Heart right ventricle (tissue), 16 donors: ENCODE data around the gene HIVEP2. TPM values are rescaled to one million over a fixed set of nuclear protein-coding genes. Genes with fewer than 3 reads are reported as not detected.

Experiments
- ATAC-seq, 8 donors: fragments of 200-7000 bp; cut with Tn5 transposase; one replicate each; pipeline ENCODE4 v1.9.1; 2020; ENCODE audit warnings: mild to moderate bottlenecking in 8 of 8, moderate library complexity in 8 of 8, moderate number of reproducible peaks in 1 of 8
- DNase-seq, 2 donors: peaks; one replicate each; pipeline ENCODE4 v3.0.0-alpha.2; 2020
- H3K27ac ChIP-seq, 10 donors: fragments of 200-600 bp; sonication (generic) in 2 of 10; one replicate each; pipeline versions ENCODE4 v1.5.0 to v1.8.0; 2020 to 2022; ENCODE audit warnings: mild to moderate bottlenecking in 3 of 10
- H3K27me3 ChIP-seq, 7 donors: fragments of 200-600 bp; one replicate each; pipeline ENCODE4 v1.8.0; 2021 to 2022; ENCODE audit warnings: mild to moderate bottlenecking in 2 of 7
- H3K36me3 ChIP-seq, 9 donors: fragments of 200-600 bp; sonication (generic) in 1 of 9; one replicate each; pipeline versions ENCODE4 v1.5.0 to v1.8.0; 2020 to 2022; ENCODE audit warnings: mild to moderate bottlenecking in 2 of 9
- H3K4me1 ChIP-seq, 9 donors: fragments of 200-600 bp; sonication (generic) in 1 of 9; one replicate each; pipeline versions ENCODE4 v1.5.0 to v1.8.0; 2020 to 2022; ENCODE audit warnings: mild to moderate bottlenecking in 4 of 9
- H3K4me3 ChIP-seq, 10 donors: fragments of 200-600 bp; sonication (generic) in 2 of 10; one replicate each; pipeline versions ENCODE4 v1.5.0 to v1.8.0; 2020 to 2022; ENCODE audit warnings: mild to moderate bottlenecking in 7 of 10, moderate library complexity in 2 of 10
- H3K9me3 ChIP-seq, 11 donors: fragments of 200-600 bp in 10 of 11; sonication (generic) in 2 of 11; one replicate each; pipeline versions ENCODE4 v1.5.0 to v1.8.0; 2013 to 2022; ENCODE audit warnings: mild to moderate bottlenecking in 2 of 11, control low read depth in 1 of 11, moderate library complexity in 1 of 11
- WGBS, 2 donors: extraction: QIAGEN DNeasy Blood & Tissue Kit; methylation state at CpG; one replicate each; pipeline ENCODE4 v1.1.7; 2013; ENCODE audit warnings: inconsistent platforms in 1 of 2; 5-methylcytosine and 5-hydroxymethylcytosine counted together
- intact Hi-C, 10 donors: fragments of 100-400 bp; cut with DNase I; formaldehyde crosslinking; loops; one replicate each; pipeline versions ENCODE4 v1.11.1 to v1.14.2; 2022
- polyA plus RNA-seq, 2 donors: library from polyadenylated mRNA; stranded (reverse); fragments of 200-250 nt; gene quantifications; one replicate each; pipeline ENCODE4 v1.2.3, GENCODE V29; 2013
- total RNA-seq, 10 donors: library from RNA; stranded (reverse); fragmentation: NEBNext Ultra II Directional in 3 of 10; extraction: Animal tissue kit (Norgen Biotek cat#: 25700) in 3 of 10; gene quantifications; one replicate each; pipeline versions ENCODE4 v1.2.1 to v1.2.4, GENCODE V29; 2021 to 2023
- TF ChIP-seq, protein P1 (sequence below), 9 donors: fragments of 200-600 bp; sonication (generic) in 2 of 9; IDR thresholded peaks; one replicate each; pipeline versions ENCODE4 v1.5.0 to v1.8.0; 2021 to 2022; ENCODE audit warnings: antibody characterized with exemption in 9 of 9, mild to moderate bottlenecking in 5 of 9, moderate library complexity in 1 of 9
- donor health status: Arrhythmogenic right ventricular cardiomyopathy.
- donor health status: ischemic (EF 13 %, LVEDD 7.1; RV severe dilation, severe dysfunction).
- donor health status: healthy with polysubstance abuse.
- donor health status: DM: no; HTN: yes; CAD: no.
- donor health status: DM: no; HTN: no; CAD: no.
- donor health status: ischemic (EF 25% LVEDD 6.9; RV normal size, moderate dysfunction).
- donor health status: ischemic (EF 25% LVEDD 5.7; RV mildly dilated, moderate dysfunction).
- donor health status: healthy.
- donor health status: DM: yes; HTN: yes; CAD: no.
- donor health status: Ischemic cardiomyopathy.
- donor health status: ischemic (EF 35%, LVEDD 5.7; RV mildly dilated, moderate dysfunction).
- donor health status: nonischemic (EF 11% LVEDD 7.7; RV severe dilation, severe dysfunction).
- donor health status: DM: yes; HTN: yes; CAD: no.
- donor health status: PGD.
- donor health status: ischemic (EF 29% LVEDD 5.4; RV normal size, mild dysfunction).
- donor health status: nonischemic (EF 23%, LVEDD 6.1; RV moderate dilation, normal function).

Gene HIVEP2
- total and polyA plus RNA-seq, 12 donors: 2.1 to 31.6 (median 21.2) TPM

DNA sequence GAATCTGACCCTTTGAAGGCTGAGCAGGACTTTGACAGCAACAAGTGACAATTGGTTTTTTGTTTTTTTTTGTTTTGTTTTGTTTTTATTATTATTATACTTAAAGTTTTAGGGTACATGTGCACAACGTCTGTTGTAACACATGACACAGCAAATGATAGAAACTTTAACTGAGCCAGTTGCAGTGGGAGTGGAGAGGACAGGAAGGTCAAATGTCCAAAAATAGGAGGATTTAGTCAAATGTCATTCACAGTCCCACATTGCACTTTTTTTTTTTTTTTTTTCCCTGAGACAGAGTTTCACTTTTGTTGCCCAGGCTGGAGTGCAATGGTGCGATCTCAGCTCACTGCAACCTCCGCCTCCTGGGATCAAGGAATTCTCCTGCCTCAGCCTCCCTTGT, 223.0 kb downstream of the HIVEP2 start:
- ATAC-seq (peak in 2 of 8 donors; percentile 11 to 31), DNase-seq (no peak)
- Histone ChIP-seq H3K4me1 (peaks cover 0 to 14% (median 0%) of the 10 kb centered on the region in 9 donors), H3K4me3 (no peak overlapping the region), H3K27ac (no peak overlapping the region), H3K36me3 (no peaks in the 10 kb centered on the region), H3K9me3 (peaks cover 0 to 20% (median 16%) of the 10 kb centered on the region in 11 donors), H3K27me3 (no peaks in the 10 kb centered on the region)
- intact Hi-C loops: no loop called here
- WGBS, 2 donors: 54 to 75% methylated on average over 3 of the region's 3 CpGs
- TF ChIP-seq, protein P1, sequence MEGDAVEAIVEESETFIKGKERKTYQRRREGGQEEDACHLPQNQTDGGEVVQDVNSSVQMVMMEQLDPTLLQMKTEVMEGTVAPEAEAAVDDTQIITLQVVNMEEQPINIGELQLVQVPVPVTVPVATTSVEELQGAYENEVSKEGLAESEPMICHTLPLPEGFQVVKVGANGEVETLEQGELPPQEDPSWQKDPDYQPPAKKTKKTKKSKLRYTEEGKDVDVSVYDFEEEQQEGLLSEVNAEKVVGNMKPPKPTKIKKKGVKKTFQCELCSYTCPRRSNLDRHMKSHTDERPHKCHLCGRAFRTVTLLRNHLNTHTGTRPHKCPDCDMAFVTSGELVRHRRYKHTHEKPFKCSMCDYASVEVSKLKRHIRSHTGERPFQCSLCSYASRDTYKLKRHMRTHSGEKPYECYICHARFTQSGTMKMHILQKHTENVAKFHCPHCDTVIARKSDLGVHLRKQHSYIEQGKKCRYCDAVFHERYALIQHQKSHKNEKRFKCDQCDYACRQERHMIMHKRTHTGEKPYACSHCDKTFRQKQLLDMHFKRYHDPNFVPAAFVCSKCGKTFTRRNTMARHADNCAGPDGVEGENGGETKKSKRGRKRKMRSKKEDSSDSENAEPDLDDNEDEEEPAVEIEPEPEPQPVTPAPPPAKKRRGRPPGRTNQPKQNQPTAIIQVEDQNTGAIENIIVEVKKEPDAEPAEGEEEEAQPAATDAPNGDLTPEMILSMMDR (IDR thresholded peaks at IDR 0.05): no peak

DNA sequence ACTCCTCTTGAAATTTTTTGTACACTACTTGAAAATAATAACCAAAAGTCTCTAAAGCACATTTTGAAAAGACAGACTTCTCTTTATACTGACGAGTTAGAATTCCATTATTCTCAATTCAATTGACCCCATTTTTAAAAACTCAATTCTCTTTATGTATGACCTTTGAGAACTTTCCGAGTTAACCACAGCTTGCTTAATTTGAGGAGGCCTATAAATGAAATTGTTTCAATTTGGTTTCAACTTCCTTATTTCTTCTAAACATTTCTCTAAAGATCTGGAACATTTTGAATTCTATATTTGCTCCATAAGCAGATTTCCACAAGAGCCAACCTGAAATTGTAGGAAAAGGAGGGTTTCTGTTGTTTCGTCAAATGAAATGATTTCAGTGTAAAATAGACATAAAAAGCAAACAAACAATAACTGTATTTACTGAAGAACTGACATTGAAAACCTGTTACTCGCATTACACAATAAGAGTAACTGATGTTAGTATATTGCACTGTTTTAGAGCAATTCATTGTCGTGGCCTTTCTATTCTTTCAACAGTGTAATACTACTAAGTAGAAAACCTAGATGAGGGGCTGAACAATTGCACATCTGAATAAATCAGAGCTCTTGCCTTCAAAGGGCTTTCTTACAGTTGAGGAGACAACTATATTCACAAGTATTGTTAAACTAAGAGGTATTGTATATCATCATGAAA, 223.6 kb downstream of the HIVEP2 start:
- intact Hi-C loops: no loop called here
- Histone ChIP-seq H3K4me3 (no peak overlapping the region), H3K27me3 (no peaks in the 10 kb centered on the region), H3K9me3 (peaks cover 0 to 20% (median 16%) of the 10 kb centered on the region in 11 donors), H3K4me1 (peaks cover 0 to 14% (median 0%) of the 10 kb centered on the region in 9 donors), H3K36me3 (no peaks in the 10 kb centered on the region), H3K27ac (no peak overlapping the region)
- 87 to 90% methylated on average over 5 of the region's 5 CpGs for WGBS, 2 donors
- TF ChIP-seq, protein P1 (IDR thresholded peaks at IDR 0.05): no peak
- no peak for DNase-seq
- no peak for ATAC-seq

DNA sequence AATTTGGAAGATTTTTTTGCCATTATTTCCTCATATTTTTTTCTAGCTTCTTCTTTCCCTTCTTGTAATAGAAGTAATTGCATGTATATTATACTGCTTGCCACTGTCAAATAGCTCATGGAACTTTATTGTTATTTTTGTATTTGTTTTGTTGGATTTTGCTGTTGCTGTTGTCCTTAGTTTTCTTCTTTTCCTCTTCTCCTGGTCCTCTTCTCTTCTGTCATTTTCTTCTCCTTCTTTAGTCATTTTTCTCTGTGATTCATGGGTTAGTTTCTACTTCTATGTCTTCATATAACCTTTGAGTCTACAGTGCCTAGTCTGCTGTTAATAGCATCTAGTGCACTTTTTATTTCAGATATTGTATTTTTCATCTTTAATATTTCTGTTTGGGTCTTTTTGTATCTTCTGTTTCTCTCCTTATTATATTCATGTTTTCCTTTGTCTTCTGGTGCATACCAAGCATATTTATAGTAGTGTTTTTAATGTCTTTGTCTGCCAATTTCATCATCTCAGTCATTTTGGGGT, 226.2 kb downstream of the HIVEP2 start:
- TF ChIP-seq, protein P1 (IDR thresholded peaks at IDR 0.05): no peak
- intact Hi-C loops: no loop called here
- Histone ChIP-seq H3K4me1 (peaks cover 0 to 21% (median 0%) of the 10 kb centered on the region in 9 donors), H3K4me3 (no peak overlapping the region), H3K27me3 (peaks cover 0 to 3% (median 0%) of the 10 kb centered on the region in 7 donors), H3K9me3 (peaks cover 0 to 20% (median 16%) of the 10 kb centered on the region in 11 donors), H3K36me3 (no peaks in the 10 kb centered on the region), H3K27ac (no peak overlapping the region)
- no peak for ATAC-seq
- no peak for DNase-seq

DNA sequence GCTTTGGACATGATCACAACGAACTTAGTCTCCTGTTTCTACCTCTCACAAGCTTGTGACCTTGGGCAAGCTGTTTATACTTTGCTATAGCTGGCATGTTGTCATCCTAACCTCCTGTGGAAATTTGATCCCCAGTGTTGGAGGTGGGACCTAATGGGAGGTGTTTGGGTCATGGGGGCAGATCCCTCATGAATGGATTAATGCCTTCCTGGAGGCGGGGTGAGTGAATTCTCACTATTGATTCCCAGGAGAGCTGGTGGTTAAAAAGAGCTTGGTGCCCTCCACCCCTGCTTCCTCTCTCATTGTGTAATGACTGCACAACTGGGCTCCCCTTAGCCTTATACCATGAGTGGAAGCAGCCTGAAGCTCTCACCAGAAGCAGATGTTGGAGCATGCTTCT, 228.9 kb downstream of the HIVEP2 start:
- 66 to 77% methylated on average over 2 of the region's 2 CpGs for WGBS, 2 donors

More for the DNA sequence above, 228.9 kb downstream of the HIVEP2 start:
- ATAC-seq (no peak), DNase-seq (no peak)
- Histone ChIP-seq H3K4me1 (peaks cover 0 to 7% (median 0%) of the 10 kb centered on the region in 9 donors), H3K4me3 (no peak overlapping the region), H3K27ac (no peak overlapping the region), H3K36me3 (no peaks in the 10 kb centered on the region), H3K27me3 (peaks cover 0 to 3% (median 0%) of the 10 kb centered on the region in 7 donors), H3K9me3 (peaks cover 0 to 20% (median 16%) of the 10 kb centered on the region in 11 donors)
- TF ChIP-seq, protein P1 (IDR thresholded peaks at IDR 0.05): no peak
- intact Hi-C loops: no loop called here
